GM19043 (cell line): Measurements from ENCODE around the gene TICAM1.

Experiments used
- ATAC-seq: cut with Tn5 transposase; IDR thresholded peaks from one replicate; pipeline ENCODE4 v1.9.1; 2021; ENCODE audit warnings: low read depth; ENCODE audit not compliant: unreplicated experiment

The TICAM1 gene

DNA sequence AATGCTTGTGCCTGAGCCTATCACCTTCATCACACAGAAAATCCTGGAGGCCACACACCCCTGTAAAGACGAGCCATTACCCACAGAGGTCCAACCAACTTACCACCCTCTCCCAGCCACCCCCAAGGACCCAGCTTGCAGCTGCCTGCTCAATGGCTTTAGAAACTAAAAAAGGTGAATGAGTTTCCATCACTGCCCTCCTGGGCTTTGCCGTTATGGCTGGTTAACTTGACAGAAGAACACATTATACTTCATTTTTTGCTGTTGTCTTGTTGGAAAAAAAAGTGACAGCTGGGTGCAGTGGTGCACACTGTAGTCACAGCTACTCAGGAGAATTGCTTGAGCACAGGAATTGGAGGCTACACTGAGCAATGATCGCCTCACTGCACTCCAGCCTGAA lies 57.4 kb downstream of the TICAM1 start:
- no peak for ATAC-seq

GRCh38 chr19:4773047-4773640 lies 58.4 kb downstream of the TICAM1 start:
- ATAC-seq = no peak

- ATAC-seq = no peak
These were observed 58.9 kb downstream of the TICAM1 start for GRCh38 chr19:4772566-4772965.

DNA sequence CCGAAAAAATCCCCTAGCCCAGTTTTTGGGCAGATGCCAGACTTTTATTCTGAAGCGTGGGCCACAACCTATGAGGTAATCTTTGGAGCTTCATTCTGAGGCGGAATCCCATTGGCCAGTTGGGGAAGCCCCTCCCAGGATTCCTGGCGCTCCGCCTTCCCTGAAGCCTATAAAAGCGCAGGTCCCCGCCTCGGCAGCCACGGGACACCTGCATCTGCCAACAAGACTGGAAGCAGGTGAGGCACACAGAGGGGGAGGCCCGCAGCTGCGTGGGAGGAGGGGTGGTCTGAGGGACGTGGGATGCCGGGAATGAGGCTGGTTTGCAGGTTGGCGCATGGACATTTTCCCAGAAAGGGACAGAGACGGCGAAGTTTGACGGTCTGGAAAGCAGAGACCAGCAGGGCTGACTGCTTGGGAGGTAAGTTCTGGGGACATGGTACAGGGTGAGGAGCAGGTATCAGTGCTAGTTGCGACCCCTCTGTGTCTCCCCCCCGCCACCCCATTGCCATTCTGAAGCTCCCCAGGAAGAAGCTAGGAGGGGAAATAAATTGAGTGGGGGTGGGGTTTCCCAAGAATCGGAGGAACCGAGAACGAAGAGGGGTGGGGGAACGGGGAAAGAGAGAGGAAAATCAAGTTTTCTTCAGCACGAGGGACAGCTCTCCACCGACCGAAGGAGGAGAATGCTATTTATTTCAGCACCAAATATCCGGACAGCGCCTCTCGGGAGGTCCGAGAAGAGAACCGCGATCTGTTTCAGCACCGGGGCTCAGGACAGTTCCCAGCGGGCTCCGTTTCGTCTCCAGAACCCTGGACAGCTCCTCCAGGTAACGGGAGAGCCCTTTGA lies 62.4 kb downstream of the TICAM1 start:
- ATAC-seq = no peak
